PC-3 (cell line): ENCODE results near the gene UNK.

ENCODE experiments used
- CTCF ChIP-seq: fragments of 300-600 bp; sonication (generic); conservative IDR thresholded peaks from 2 replicates; pipeline ENCODE4 v1.5.1; 2017; ENCODE audit warnings: antibody characterized with exemption, low read depth, mild to moderate bottlenecking, low read length
- EZH2 ChIP-seq: fragments of 300-600 bp; sonication (generic); IDR thresholded peaks from one replicate; pipeline ENCODE4 v1.6.1; 2017; ENCODE audit warnings: antibody characterized with exemption, mild to moderate bottlenecking, low read length; ENCODE audit not compliant: unreplicated experiment
- EZH2phosphoT487 ChIP-seq: fragments of 300-600 bp; sonication (generic); IDR thresholded peaks from 2 replicates; pipeline ENCODE4 v1.6.1; 2018; ENCODE audit warnings: mild to moderate bottlenecking, antibody characterized with exemption, low read length, borderline replicate concordance

- TF ChIP-seq EZH2 (no peak), CTCF (no peak), EZH2phosphoT487 (no peak)
Observed at GRCh38 chr17:75813081-75814020, 28.7 kb downstream of the UNK start.
